GM18868 (cell line): ENCODE results near the gene JAG1.

Experiments
- ATAC-seq: cut with Tn5 transposase; IDR thresholded peaks from one replicate; pipeline ENCODE4 v1.9.1; 2021; ENCODE audit warnings: mild to moderate bottlenecking, moderate library complexity; ENCODE audit not compliant: unreplicated experiment

Gene JAG1

DNA sequence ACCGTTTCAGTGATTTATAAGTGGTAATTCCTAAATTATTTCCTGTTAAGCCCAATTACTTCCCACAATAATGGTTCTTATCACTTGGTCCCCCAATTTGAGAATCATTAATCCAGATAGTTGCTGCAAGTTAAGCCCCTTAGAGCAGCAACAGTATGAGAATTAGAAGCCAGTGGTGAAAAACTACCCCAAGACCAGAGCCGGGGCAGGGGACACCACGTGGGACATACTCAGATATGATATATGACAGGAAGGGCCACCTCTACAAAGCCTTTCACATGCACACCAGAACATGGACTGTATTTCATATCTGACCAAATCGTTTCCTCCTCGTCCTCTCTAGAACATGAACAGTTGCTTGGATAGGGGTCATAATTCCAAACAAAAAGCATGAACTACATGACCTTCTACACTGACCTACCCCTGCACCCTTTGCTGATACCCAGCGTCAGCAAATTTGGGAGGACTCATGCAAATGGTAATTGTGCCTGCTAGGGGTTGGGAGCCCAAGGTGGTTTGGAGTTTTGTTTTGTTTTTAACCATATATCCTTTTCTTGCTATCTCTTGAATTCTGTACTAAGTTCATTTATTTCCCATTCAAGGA, 3.9 kb downstream of the JAG1 start:
- ATAC-seq, result no peak

DNA sequence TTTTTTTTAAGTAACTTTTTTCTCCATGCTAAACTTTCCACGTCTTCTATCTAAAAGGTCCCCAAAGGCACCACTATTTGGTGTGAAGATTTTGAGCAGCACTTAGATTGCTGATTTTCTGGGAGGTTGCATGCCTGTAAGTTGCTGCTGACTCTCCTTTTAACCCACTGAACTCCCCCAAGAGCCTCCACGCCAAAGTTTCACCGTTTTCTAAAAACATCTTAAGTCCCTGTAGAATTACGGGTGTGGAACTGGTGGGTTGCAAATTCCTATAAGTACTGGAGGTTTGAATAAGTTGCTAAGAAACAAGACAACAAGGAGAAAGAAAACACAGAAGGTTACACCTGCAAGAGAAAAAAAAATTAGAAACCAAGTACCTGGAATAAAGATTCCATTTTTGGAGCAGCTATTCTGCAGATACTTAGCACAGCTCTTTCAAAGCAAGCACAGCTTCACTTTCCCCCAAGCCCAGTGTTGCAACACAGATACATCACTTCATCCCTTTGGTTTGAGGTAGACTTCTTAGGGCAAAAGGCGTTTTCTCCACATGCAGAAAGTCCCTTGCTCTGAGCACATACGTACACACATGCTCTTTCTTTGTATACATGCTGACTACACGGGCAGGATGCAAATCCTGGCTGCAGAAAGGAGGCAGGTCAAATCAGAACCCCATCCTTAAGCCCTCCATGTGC, 5.0 kb downstream of the JAG1 start:
- ATAC-seq, result no peak

DNA sequence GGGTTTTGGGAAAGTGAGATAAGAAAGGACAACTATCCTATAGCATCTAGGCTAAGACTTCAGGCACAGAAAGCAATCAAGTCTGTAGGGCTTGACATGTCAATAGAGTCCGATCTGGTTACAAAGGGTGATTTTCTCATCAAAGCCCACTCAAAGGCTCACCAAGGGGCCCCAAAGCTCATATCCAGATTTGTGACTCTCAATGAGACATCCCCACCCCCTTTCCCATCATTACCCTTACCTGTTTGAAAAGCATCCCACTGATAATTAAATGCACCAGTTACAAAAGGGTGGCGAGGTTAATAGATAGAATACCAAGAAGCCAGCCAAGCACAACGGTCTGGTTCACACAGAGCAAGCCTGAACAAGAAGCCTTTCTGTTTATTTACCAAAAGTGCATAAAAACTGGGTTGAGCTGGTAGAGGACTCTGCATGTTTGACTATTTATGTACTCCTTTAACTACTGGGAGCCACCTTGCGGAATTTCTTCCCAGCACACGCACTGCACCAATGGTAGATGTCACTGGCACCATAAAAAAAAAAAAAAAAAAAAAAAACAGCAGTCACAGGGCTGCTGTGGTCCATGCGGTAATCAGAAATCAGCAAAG, 6.1 kb downstream of the JAG1 start:
- ATAC-seq, result no peak

DNA sequence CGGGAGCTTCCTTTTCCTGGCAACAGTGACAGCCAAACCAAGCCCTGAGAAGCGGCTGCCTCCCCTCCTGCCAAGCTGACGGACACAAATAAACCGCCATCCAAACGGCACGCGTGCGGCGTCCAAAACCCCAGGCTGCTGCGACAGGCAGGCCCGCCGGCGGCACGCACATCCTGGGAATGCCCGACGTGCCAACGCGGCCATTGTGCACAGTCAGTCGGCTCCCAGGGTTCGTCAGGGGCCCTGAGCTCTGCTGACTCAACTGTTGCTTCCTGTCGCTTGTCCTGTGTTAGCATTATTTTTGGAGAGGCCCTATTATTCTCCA, 6.8 kb downstream of the JAG1 start:
- ATAC-seq, result no peak

DNA sequence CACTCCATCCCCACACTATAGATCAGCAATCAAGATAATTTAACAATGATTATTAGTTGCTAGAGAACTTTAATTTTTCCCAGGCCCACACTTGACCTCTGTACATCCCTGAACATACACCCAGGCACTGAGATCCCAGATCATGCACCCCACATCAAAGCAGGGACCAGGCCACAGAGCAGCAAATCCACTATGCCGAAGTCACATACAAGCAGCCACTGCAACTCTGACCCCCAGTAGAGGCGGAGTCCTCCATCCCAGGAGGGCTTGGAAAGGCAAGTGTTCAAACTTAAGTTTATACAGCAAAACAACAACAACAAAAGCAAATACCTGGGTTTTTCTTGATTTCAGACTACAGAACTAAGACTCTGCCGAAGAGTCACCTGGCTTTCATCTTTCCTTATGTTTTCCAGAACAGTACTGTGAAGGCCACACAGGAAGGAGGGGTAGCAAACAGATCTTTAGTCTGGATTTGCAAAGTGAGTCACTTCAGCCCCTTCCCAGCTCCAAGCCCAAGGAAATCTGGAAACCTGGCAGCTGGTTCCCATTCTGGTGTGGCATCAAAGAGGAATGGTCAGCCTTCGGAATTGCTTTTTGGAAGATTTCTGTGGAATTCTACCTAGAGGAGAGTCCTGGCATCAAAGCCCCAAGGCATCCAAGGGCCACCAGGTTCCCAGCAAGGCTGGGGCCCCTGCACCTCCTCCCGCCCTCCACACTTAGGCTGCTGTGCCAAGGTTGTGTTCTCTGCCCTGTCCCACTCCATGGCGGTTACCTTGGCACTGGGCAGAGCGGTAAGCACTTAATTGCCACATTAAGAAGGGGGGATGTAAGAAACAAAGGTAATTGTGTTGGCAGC, 7.3 kb downstream of the JAG1 start:
- ATAC-seq, result no peak

DNA sequence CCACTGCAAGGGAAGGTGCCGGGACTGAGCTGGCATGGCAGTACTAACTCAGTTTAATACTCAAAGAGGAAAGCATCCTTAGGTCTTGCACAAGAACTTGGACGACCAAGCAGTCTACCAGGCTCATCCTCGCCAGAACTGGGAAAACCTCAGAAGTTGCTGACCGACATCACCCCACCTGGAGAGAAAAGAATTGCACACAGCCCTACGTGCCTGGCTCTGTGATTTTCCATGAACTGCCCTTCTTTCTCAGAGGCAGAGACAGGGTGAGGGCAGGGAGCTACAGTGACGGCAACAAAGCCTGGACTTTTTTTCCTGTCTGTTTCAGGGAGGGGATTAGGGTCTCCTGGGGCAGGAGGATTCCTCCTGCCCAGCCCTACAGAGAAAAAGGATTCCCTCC, 8.0 kb downstream of the JAG1 start:
- ATAC-seq, result no peak

DNA sequence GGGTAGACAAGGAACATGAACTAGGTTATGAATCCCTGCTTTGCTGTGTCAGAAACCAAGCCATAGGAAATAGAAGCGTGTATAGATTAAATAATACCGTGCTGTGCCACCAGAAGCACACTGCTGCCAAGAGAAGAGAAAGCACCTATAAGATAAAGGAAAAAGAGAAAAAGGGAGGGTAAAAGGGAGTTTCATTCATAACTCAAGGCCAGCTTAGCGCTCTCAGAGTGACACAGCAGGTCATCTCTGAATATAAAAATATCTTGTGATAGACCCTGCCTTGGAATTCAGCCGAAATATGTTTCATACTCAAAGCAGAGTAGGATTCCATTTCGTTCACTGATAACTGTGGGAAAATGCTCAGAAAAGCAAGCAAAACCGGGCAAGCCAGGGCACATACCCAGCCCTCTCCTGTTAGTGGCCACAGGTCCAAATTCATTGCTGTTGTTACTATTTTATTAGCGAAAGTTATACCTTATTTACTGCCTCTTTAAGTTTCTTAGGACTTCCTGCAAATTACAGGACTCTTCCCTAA, 8.7 kb downstream of the JAG1 start:
- no peak for ATAC-seq

DNA sequence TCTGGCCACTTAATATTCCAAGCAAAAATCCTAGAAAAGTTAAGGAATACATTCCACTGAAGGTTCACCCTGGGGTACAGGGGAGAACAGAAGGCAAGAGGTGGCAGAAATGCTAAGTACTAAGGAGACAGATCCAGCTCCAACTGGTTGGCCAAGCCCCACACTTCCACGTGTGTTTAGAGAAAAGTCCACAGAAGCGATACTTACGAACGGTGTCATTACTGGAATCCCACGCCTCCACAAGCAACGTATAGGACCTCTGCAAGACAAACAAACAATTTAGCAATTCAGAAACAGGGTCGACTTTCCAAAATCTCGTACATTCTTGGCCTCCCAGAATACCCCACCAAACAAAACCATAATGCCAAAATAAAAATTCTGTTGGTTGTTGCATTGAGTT, 10.0 kb downstream of the JAG1 start:
- no peak for ATAC-seq

DNA sequence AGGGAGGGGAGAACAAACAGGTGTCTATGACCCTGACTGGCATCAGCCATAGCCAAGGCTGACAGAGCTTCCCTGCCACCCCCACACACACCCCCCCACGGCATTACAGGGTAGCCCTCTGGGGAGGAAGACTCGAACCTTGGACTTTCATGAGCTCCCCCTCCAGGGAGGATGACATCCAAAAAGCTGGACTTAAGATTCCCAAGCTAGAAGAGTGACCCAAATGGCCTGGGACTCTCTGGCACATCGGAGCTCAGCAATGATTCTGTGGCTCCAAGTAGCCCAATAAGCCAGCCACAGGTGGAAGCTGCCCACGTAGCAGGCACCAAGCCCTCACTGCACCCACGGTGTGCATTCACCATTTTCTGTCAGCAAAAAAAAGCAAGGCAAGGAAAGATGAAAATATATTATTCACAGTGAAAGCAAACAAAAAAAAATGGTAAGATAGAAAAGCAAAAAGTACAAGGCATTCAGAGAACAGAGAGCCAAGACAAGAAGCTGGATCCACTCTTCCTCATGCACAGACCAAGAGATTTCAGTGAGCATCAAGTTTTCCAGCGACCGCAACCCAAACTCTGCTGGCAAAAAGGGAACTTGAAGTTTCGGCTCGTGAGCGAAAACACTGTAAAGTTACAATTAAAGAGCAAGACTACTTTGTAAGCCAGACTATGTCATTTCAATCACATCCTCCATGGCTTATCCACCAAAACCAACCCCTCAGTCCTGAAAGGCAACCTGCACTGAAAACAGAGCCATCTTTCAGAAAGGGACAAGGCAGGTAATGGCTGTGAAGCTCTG, 10.9 kb downstream of the JAG1 start:
- no peak for ATAC-seq

DNA sequence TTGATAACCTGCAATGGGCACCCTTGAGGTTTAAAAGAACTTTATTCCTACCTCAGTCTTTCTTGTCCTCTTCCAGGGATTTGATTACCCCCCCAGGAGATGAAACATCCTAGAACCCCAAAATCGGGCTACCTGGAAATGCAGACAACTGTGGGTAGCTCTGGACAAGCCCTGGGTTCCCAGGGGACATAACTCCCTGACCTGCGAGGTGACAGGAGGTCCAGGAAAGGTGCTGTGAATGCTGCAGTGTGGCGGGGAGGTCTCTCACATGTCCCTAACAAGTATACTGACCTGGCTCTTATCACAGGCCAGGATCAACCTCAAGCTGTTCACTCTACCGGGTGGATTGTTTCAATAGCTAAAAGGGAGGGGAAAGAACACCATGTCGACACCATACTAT, 11.6 kb downstream of the JAG1 start:
- ATAC-seq, result no peak

DNA sequence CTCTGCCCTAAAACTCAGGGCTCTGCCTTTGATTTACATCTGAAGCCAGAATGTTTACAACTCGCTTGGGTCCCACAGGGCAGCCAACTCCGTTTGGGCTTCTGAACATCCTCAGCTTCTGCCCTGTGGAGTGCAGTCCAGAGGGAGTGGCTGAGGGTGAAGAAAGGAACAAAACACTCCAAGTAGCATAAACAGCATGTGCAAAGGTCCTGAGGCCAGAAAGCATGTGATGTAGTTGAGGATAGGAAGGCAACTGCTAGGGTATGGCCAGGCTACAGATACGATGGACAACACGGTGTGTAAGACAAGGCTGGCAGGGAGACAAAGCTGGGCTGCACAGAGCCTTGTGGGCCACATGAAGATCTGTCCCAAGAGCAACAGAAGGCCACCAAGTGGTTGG, 12.5 kb downstream of the JAG1 start:
- no peak for ATAC-seq

DNA sequence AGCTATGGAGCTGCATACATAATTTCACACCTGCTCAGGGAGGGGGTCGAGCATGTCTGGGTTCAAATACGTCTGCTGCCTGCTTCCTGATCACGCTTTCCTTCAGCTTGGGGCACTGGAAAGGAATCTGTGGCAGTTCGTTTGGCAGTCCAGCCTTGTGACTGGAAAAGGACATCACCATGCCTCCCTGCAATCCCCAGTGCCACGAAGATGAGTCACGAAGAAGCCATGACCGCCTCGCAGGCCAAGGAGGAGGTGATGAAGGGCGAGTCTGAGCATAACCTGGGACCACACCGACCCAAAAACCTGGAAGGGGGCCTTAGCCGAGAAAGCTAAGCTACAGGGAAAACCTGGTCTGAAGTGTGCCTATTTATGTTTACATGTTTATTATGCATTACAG, 13.1 kb downstream of the JAG1 start:
- ATAC-seq, result no peak

DNA sequence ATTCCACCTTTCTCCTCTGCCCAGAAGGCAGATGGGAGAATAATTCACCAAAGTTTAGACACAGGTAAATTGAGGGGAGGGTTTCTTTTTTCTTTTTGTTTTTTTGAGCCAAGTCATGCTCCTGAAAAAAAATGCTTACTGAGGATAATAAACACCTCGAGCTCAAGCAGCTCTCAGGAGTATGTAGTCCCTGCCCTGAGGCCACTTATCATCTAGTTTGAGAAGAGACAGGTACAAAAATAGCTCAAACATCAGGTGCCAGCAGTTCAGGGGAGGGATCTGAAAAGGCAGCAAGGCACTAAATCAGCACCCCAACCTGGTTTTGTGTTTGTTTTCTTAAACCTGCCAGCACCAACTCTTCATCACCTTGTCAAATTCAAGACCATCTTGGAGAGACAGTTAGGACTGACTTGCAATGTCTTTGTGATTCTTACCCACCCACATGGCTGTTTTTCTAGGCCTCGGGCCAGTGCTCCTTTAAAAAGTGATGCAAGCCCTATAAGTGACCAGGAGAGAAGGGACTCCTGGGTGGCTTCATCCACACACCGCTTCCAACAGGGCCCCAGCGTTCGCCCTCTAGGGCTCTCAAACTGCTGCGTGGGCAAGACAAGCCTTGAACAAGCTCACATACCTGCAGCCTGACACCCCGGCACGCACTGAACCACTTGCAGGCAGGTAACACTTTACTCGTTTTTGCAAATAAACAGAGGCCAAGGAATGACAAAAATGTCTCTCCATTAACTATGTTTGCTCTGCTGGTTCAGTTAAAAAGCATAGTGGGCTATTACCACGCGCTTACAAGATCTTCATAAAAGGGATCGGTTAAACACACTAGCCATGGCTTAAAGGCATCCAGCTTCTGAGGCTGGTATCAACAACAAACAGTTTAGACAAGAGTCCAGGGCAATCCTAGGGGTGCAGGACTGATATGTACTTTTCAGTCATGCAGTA, 13.9 kb downstream of the JAG1 start:
- ATAC-seq, result no peak

DNA sequence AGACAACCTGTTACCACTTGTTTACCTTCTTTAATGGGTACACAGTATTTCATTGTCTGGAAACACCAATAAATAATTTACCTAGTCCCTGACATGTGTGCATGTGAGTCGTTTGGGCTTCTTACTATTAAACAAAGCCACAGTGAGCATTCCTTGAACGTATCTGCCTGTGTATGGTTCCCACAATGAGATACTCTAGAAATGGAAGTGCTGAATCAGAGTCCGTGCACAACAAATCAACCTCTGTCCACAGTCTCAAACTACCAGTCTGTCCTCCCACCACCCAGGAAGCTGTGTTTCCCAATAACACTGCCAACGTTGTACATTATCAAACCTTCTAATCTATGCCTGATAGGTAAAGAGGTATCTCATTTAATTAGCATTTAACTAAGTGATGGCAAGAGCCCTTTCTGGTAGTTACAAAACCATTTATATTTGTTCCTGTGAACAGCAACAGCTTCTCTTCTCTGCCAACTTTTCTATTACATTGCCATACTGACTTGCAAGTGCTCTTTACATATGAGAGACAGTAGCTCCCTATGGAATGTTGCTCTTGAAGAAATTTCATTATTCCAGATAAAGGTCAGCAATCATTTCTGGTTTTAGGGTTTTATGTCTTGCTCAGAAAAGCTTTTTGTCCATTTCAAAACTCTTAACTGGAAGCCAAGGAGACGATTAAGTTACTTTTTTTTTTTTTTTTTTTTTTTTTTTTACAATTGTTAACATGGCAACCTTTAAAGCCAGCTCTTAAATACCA, 14.7 kb downstream of the JAG1 start:
- ATAC-seq, result no peak

DNA sequence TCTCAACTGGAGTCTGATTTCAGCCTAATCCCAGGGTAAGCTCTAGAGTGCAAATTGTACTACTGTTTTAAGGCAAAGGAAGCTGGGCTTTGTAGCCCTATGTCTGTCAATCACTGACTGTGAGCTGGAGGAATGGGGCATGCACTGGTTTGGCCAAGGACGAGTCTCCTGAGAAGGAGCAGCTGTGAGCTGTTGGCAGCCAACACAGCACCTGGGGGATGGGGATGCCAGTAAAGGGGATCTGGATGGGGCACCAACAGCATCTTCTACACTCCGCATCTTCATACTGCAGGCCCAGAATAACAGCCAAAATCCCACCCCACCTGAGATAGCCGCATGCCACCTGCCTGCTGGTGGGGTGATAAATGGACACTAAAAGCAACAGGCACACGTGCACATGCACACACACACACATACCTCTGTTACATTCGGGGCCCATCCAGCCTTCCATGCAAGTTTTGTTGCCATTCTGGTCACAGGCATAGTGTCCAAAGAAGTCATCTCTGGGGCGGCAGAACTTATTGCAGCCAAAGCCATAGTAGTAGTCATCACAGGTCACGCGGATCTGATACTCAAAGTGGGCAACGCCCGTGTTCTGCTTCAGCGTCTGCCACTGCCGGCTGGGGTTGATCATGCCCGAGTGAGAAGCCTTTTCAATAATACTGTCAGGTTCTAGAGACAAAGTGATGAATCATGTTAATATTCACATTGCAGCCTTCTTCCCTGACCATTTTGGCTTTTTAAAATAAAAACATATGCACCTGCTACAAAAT, 15.6 kb downstream of the JAG1 start:
- no peak for ATAC-seq

DNA sequence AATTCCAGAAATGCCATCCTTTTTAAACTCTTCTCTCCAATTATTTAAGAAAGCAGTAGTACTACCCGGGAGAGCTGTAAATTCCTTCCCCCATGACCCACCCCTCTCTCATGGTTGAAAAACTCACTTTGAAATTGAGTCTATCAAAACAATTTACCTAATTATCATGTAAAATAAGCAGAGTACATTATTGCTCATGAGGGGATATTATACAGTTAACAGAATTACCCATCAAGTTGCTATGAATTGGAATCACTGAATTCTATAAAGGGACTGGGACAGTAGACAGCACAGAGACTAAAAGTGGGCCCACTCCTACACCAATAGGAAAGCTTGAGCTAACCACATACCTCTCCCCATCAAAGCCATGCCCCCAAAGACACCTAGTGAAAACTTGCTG, 16.3 kb downstream of the JAG1 start:
- no peak for ATAC-seq

DNA sequence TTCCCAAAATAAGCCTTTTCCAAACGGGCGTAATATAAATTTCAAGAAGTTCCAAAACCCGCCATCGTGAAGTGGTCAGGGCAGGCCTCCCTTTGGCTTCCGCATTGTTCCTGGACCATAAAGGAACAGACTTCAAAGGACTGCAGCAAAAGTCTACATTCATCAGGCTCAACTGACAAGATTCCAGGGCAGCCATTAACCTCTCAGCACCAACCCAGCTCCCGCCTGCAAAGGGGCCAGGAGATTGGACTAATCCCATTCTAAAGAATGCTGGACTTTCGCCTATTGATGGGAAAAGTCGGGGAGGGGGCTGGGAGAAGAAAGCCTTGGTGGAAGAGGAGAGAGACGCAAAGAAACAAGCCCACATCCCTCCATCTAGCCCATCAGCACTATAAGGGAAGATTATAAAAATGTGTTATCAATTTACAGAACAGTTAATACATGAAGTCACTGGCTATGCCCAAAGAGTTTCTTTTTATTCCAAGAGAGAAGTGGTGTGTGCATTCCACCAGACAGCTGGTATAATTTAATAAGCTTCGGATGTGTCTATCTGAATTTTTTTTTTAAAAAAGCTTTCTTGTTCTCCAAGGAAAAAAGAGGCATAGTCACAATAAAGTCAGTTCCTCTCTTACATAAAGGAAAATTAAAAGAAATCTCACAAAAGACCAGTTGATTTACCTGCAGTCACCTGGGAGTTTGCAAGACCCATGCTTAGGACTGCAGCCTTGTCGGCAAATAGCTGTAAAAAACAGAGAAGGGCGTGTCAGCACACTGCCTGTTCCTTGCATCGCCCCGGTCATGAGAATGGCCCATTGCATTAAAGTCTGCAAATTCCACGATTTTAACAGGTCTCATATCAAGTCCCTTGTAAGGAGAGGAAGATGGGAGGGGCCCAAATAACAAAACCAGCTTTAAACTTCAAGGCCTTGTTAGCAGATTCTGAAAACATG, 17.8 kb downstream of the JAG1 start:
- ATAC-seq, result no peak
